ENCODE measurements around the gene ATF1. TPM values are rescaled to one million over a fixed set of nuclear protein-coding genes. Genes with fewer than 3 reads are reported as not detected.

The ATF1 gene
- total and polyA plus RNA-seq, 10 of the 15 experiments (the other 5 are each of a cell fraction or from before 2014, with no cell fraction given): 15.4 to 92.0 (median 33.6) TPM

- TF ChIP-seq ZBTB11 (CRISPR knock-in tag; IDR thresholded peaks at IDR 0.05) (no peak), TCF12 (IDR thresholded peaks at IDR 0.05; ENCODE audit: low read depth, low read length) (no peak), MTA2 (IDR thresholded peaks at IDR 0.05; ENCODE audit: low read depth) (no peak)
- TF ChIP-seq, protein P1, sequence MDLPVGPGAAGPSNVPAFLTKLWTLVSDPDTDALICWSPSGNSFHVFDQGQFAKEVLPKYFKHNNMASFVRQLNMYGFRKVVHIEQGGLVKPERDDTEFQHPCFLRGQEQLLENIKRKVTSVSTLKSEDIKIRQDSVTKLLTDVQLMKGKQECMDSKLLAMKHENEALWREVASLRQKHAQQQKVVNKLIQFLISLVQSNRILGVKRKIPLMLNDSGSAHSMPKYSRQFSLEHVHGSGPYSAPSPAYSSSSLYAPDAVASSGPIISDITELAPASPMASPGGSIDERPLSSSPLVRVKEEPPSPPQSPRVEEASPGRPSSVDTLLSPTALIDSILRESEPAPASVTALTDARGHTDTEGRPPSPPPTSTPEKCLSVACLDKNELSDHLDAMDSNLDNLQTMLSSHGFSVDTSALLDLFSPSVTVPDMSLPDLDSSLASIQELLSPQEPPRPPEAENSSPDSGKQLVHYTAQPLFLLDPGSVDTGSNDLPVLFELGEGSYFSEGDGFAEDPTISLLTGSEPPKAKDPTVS (IDR thresholded peaks at IDR 0.05; ENCODE audit: low read depth, low read length): no peak
- TF ChIP-seq, protein P2, sequence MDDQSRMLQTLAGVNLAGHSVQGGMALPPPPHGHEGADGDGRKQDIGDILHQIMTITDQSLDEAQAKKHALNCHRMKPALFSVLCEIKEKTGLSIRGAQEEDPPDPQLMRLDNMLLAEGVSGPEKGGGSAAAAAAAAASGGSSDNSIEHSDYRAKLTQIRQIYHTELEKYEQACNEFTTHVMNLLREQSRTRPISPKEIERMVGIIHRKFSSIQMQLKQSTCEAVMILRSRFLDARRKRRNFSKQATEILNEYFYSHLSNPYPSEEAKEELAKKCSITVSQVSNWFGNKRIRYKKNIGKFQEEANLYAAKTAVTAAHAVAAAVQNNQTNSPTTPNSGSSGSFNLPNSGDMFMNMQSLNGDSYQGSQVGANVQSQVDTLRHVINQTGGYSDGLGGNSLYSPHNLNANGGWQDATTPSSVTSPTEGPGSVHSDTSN (IDR thresholded peaks at IDR 0.05; ENCODE audit: insufficient replicate concordance, low read depth, low read length): no peak
- TF ChIP-seq, protein P3, sequence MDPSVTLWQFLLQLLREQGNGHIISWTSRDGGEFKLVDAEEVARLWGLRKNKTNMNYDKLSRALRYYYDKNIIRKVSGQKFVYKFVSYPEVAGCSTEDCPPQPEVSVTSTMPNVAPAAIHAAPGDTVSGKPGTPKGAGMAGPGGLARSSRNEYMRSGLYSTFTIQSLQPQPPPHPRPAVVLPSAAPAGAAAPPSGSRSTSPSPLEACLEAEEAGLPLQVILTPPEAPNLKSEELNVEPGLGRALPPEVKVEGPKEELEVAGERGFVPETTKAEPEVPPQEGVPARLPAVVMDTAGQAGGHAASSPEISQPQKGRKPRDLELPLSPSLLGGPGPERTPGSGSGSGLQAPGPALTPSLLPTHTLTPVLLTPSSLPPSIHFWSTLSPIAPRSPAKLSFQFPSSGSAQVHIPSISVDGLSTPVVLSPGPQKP (IDR thresholded peaks at IDR 0.05; ENCODE audit: low read depth, low read length): no peak
Observed at GRCh38 chr12:50750366-50750765, 13.5 kb upstream of the ATF1 start (continued).

Measured in GM12878 (cell line).